SK-N-SH treated with all-trans-retinoic acid at 6 μM for 48 hours (cell line): ENCODE results near the gene RXRA.

ENCODE experiments used
- ATAC-seq: fragments of 200-7000 bp; cut with Tn5 transposase; 3 replicates; pipeline ENCODE4 v1.9.1; 2020; ENCODE audit warnings: mild to moderate bottlenecking, moderate library complexity
- ARNTL ChIP-seq: fragments of 450-650 bp; formaldehyde crosslinking; IDR thresholded peaks from 2 replicates; pipeline ENCODE4 v1.5.0; 2020; ENCODE audit warnings: low read depth, mild to moderate bottlenecking, moderate library complexity, borderline replicate concordance
- BACH2 ChIP-seq: fragments of 250-450 bp; sonication (Bioruptor Pico); IDR thresholded peaks from 2 replicates; pipeline ENCODE4 v1.9.0; 2021; ENCODE audit warnings: mild to moderate bottlenecking, borderline replicate concordance
- CREB5 ChIP-seq: fragments of 250-450 bp; sonication (Bioruptor Pico); IDR thresholded peaks from 2 replicates; pipeline ENCODE4 v1.5.1; 2020; ENCODE audit warnings: low read depth, mild to moderate bottlenecking, moderate library complexity
- CSDC2 ChIP-seq: fragments of 250-450 bp; sonication (Bioruptor Pico); IDR thresholded peaks from 2 replicates; pipeline ENCODE4 v1.5.0; 2020; ENCODE audit warnings: mild to moderate bottlenecking, moderate library complexity
- CSRNP3 ChIP-seq: fragments of 250-450 bp; sonication (Bioruptor Pico); IDR thresholded peaks from 2 replicates; pipeline ENCODE4 v1.5.1; 2021; ENCODE audit warnings: mild to moderate bottlenecking, moderate library complexity
- ESRRG ChIP-seq: fragments of 250-450 bp; sonication (Bioruptor Pico); IDR thresholded peaks from 2 replicates; pipeline ENCODE4 v1.6.1; 2021; ENCODE audit warnings: mild to moderate bottlenecking
- GLIS3 ChIP-seq: fragments of 250-450 bp; sonication (Bioruptor Pico); IDR thresholded peaks from 2 replicates; pipeline ENCODE4 v1.5.0; 2020; ENCODE audit warnings: mild to moderate bottlenecking, moderate library complexity
- ISL1 ChIP-seq: fragments of 250-450 bp; sonication (Bioruptor Pico); IDR thresholded peaks from 2 replicates; pipeline ENCODE4 v2.1.2; 2022; ENCODE audit warnings: mild to moderate bottlenecking, moderate library complexity
- OSR1 ChIP-seq: fragments of 250-450 bp; sonication (Bioruptor Pico); IDR thresholded peaks from 2 replicates; pipeline ENCODE4 v1.8.0; 2022; ENCODE audit warnings: moderate library complexity, mild to moderate bottlenecking, inconsistent platforms
- PATZ1 ChIP-seq: fragments of 250-450 bp; sonication (Bioruptor Pico); IDR thresholded peaks from 2 replicates; pipeline ENCODE4 v1.8.0; 2020; ENCODE audit warnings: mild to moderate bottlenecking, moderate library complexity, borderline replicate concordance
- POU6F1 ChIP-seq: fragments of 250-450 bp; sonication (Bioruptor Pico); IDR thresholded peaks from 2 replicates; pipeline ENCODE4 v1.8.0; 2021; ENCODE audit warnings: low read depth, mild to moderate bottlenecking, moderate library complexity, borderline replicate concordance
- RARB ChIP-seq: fragments of 250-450 bp; sonication (Bioruptor Pico); IDR thresholded peaks from 2 replicates; pipeline ENCODE4 v1.8.0; 2021; ENCODE audit warnings: mild to moderate bottlenecking, moderate library complexity
- SNAI2 ChIP-seq: fragments of 250-450 bp; sonication (Bioruptor Pico); IDR thresholded peaks from 2 replicates; pipeline ENCODE4 v1.5.0; 2020; ENCODE audit warnings: mild to moderate bottlenecking, moderate library complexity
- TCF4 ChIP-seq: fragments of 250-450 bp; sonication (Bioruptor Pico); IDR thresholded peaks from 2 replicates; pipeline ENCODE4 v1.8.0; 2021; ENCODE audit warnings: mild to moderate bottlenecking, moderate library complexity, borderline replicate concordance
- TOX ChIP-seq: fragments of 250-450 bp; sonication (Bioruptor Pico); IDR thresholded peaks from 2 replicates; pipeline ENCODE4 v1.8.0; 2021; ENCODE audit warnings: mild to moderate bottlenecking, moderate library complexity, borderline replicate concordance
- ZC3H10 ChIP-seq: fragments of 250-450 bp; sonication (Bioruptor Pico); IDR thresholded peaks from 2 replicates; pipeline ENCODE4 v1.5.1; 2021; ENCODE audit warnings: mild to moderate bottlenecking, moderate library complexity
- ZFP30 ChIP-seq: fragments of 450-650 bp; formaldehyde crosslinking; IDR thresholded peaks from 2 replicates; pipeline ENCODE4 v1.5.0; 2022; ENCODE audit warnings: mild to moderate bottlenecking, moderate library complexity
- ZNF565 ChIP-seq: fragments of 450-650 bp; formaldehyde crosslinking; conservative IDR thresholded peaks from 2 replicates; pipeline ENCODE4 v1.5.0; 2020; ENCODE audit warnings: low read depth, mild to moderate bottlenecking, moderate library complexity
- ZNF8 ChIP-seq: fragments of 450-650 bp; formaldehyde crosslinking; IDR thresholded peaks from 2 replicates; pipeline ENCODE4 v1.5.0; 2020; ENCODE audit warnings: mild to moderate bottlenecking, moderate library complexity

RXRA gene

DNA sequence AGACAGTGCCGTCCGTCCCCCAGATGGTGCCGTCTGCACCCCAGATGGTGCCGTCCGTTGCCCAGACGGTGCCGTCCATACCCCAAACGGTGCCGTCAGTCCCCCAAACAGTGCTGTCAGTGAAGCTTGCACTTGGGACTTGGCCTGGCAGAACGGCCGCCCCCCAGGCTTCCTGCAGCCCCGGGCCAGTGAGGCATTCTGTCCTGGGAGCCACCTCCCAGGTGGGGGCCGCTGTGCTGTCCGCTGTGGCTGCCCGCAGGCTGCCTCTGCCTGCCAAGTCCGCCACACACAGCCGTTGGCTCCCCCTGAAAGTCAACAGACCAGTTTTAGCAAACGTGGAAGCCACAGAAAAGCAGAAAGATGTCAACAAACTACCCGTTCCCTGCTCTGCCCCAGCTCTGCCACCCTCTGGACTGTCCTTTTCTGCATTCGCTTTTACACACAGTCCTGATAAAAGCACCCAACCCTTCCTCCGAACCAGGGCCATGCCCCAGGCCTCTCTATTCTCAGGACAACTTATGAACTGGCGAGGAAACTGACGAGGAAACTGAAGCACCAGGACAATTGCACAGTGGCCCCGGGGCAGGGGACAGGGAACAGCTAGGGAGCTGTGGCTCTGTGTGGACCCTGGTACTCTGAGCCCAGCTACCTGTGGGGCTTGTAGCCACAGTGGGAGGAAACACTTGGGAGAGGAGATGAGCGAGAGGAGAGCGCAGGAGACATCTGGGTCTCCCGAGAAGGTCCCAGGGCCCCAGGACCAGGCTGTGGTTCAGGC is 39.6 kb upstream of the RXRA start:
- no peak for ATAC-seq
- TF ChIP-seq TOX (no peak), SNAI2 (CRISPR knock-in tag) (no peak), BACH2 (CRISPR knock-in tag) (no peak), ZFP30 (CRISPR knock-in tag) (no peak), ZNF565 (CRISPR knock-in tag) (no peak), CSRNP3 (CRISPR knock-in tag) (no peak), POU6F1 (CRISPR knock-in tag) (no peak), OSR1 (CRISPR knock-in tag) (no peak), PATZ1 (CRISPR knock-in tag) (no peak), TCF4 (CRISPR knock-in tag) (no peak), ZC3H10 (no peak), GLIS3 (CRISPR knock-in tag) (no peak)
- TF ChIP-seq, all 23 proteins: peak for 0

- ATAC-seq, result no peak
- TF ChIP-seq ZNF8 (no peak), ESRRG (no peak), ISL1 (no peak), ZFP30 (CRISPR knock-in tag) (no peak), TCF4 (CRISPR knock-in tag) (no peak), CSRNP3 (CRISPR knock-in tag) (no peak), PATZ1 (CRISPR knock-in tag) (no peak), SNAI2 (CRISPR knock-in tag) (no peak), ZNF565 (CRISPR knock-in tag) (no peak), ZC3H10 (no peak), RARB (no peak), CREB5 (CRISPR knock-in tag) (no peak), BACH2 (CRISPR knock-in tag) (no peak)
- TF ChIP-seq, all 23 proteins: peak for 0
Measured at GRCh38 chr9:134287591-134288491, 38.4 kb upstream of the RXRA start.

- no peak for ATAC-seq
- TF ChIP-seq CSRNP3 (CRISPR knock-in tag), result no peak
- no peak for TF ChIP-seq BACH2 (CRISPR knock-in tag)
- no peak for TF ChIP-seq ARNTL (CRISPR knock-in tag)
- no peak for TF ChIP-seq CREB5 (CRISPR knock-in tag)
- TF ChIP-seq CSDC2 (CRISPR knock-in tag), result no peak
- TF ChIP-seq ZNF8, result no peak
- no peak for TF ChIP-seq ESRRG
- TF ChIP-seq POU6F1 (CRISPR knock-in tag), result no peak
- no peak for TF ChIP-seq SNAI2 (CRISPR knock-in tag)
- TF ChIP-seq GLIS3 (CRISPR knock-in tag), result no peak
- no peak for TF ChIP-seq ZFP30 (CRISPR knock-in tag)
Measured at GRCh38 chr9:134288746-134289145, 37.5 kb upstream of the RXRA start.
